Activated naive CD4-positive, alpha-beta T cell treated with anti-CD3 and anti-CD28 coated beads, Interleukin-2, amount 10 ng/mL, durations not matched to agents 7 days and 5 days (primary cell): ENCODE data around the gene RAB30.
A peak's percentile ranks its signal among the peaks of the same experiment; 100 is the strongest.
"Not testable (repeated sequence)": the region's sequence is repeated elsewhere in the genome, so short reads cannot be mapped to it uniquely, and the experiment has no call there.

ENCODE experiments used
- CTCF ChIA-PET: fragments of 350-600 bp; sonication (Branson Sonifier 250); formaldehyde crosslinking; loops from one replicate; lab custom pipeline; 2021; ENCODE audit warnings: antibody characterized with exemption; lab: Charles Lee
- DNase-seq: peaks from one replicate; pipeline ENCODE4 v3.0.0-alpha.2; 2020
- H3K27ac Mint-ChIP-seq: one replicate; pipeline ENCODE4 v1.8.0; 2021; ENCODE audit warnings: mild to moderate bottlenecking, moderate library complexity, mixed read lengths
- H3K27me3 Mint-ChIP-seq: one replicate; pipeline ENCODE4 v1.8.0; 2021; ENCODE audit warnings: mild to moderate bottlenecking, mixed read lengths
- H3K36me3 Mint-ChIP-seq: one replicate; pipeline ENCODE4 v1.8.0; 2021; ENCODE audit warnings: mixed read lengths
- H3K4me1 Mint-ChIP-seq: one replicate; pipeline ENCODE4 v1.8.0; 2021; ENCODE audit warnings: mixed read lengths
- H3K4me3 Mint-ChIP-seq: one replicate; pipeline ENCODE4 v1.8.0; 2021; ENCODE audit warnings: mild to moderate bottlenecking, moderate library complexity, mixed read lengths
- H3K9me3 Mint-ChIP-seq: one replicate; pipeline ENCODE4 v1.8.0; 2021; ENCODE audit warnings: mixed read lengths

Gene RAB30

DNA sequence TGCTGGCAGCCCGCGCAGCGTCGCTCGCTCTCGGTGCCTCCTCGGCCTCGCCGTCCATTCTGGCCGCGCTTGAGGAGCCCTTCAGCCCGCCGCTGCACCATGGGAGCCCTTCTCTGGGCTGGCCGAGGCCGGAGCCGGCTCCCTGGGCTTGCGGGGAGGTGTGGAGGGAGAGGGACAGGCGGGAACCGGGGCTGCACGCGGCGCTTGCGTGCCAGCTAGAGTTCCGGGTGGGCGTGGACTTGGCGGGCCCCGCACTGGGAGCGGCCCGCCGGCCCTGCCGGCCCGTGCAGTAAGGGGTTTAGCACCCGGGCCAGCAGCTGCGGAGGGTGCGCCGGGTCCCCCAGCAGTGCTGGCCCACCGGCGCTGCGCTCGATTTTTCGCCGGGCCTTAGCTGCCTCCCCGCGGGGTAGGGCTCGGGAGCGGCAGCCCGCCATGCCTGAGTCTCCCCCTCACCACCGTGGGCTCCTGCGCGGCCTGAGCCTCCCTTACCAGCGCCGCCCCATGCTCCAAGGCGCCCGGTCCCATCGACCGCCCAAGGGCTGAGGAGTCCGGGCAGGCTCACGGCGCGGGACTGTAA, 101.1 kb downstream of the RAB30 start:
- not testable (repeated sequence) for H3K27me3 Mint-ChIP-seq, H3K9me3 Mint-ChIP-seq
- peaks cover 42% of the 10 kb centered on the region for H3K4me1 Mint-ChIP-seq
- peak overlapping the region; percentile 72 for H3K4me3 Mint-ChIP-seq
- peaks cover 17% of the 10 kb centered on the region for H3K36me3 Mint-ChIP-seq
- CTCF ChIA-PET, result interaction anchor here (1.2 kb wide), 1 partner anchor 10 kb away, joined by 4 read pairs; no protein-coding TSS in a partner anchor
- H3K27ac Mint-ChIP-seq, result peak overlapping the region; percentile 91
- peak; percentile 56 for DNase-seq

- Mint-ChIP-seq H3K4me3 (peak overlapping the region; percentile 56), H3K4me1 (peaks cover 49% of the 10 kb centered on the region), H3K27ac (peak overlapping the region; percentile 58), H3K36me3 (peaks cover 21% of the 10 kb centered on the region), H3K27me3 (peaks cover 5% of the 10 kb centered on the region), H3K9me3 (peaks cover 5% of the 10 kb centered on the region)
- CTCF ChIA-PET, result no interaction called here
- DNase-seq, result no peak
These were observed 101.9 kb downstream of the RAB30 start for GRCh38 chr11:82969811-82970210.

GRCh38 chr11:82967381-82967780, 104.3 kb downstream of the RAB30 start:
- H3K27me3 Mint-ChIP-seq, result peaks cover 5% of the 10 kb centered on the region
- no peak overlapping the region for H3K27ac Mint-ChIP-seq
- H3K4me3 Mint-ChIP-seq, result no peak overlapping the region
- H3K36me3 Mint-ChIP-seq, result peaks cover 31% of the 10 kb centered on the region
- peaks cover 57% of the 10 kb centered on the region for H3K4me1 Mint-ChIP-seq
- no peak for DNase-seq
- CTCF ChIA-PET, result interaction anchor here (0.7 kb wide), 1 partner anchor 189 kb away, joined by 4 read pairs; no protein-coding TSS in a partner anchor
- peaks cover 12% of the 10 kb centered on the region for H3K9me3 Mint-ChIP-seq

- H3K4me3 Mint-ChIP-seq, CTCF ChIA-PET, H3K27me3 Mint-ChIP-seq, DNase-seq, H3K27ac Mint-ChIP-seq: not testable (repeated sequence)
- Mint-ChIP-seq H3K36me3 (peaks cover 35% of the 10 kb centered on the region), H3K4me1 (peaks cover 71% of the 10 kb centered on the region), H3K9me3 (peaks cover 20% of the 10 kb centered on the region)
These were observed 109.7 kb downstream of the RAB30 start for GRCh38 chr11:82962021-82962420.

GRCh38 chr11:82960779-82961143, 110.9 kb downstream of the RAB30 start:
- Mint-ChIP-seq H3K36me3 (peaks cover 42% of the 10 kb centered on the region), H3K4me1 (peaks cover 80% of the 10 kb centered on the region), H3K9me3 (peaks cover 30% of the 10 kb centered on the region), H3K27ac (peak overlapping the region; percentile 93), H3K27me3 (peaks cover 4% of the 10 kb centered on the region), H3K4me3 (peak overlapping the region; percentile 60)
- CTCF ChIA-PET, result interaction anchor here (0.9 to 1.8 kb wide), 3 partner anchors 10 to 35 kb away, joined by 4 to 8 read pairs (median 4); no protein-coding TSS in a partner anchor
- peak; percentile 21 for DNase-seq

DNA sequence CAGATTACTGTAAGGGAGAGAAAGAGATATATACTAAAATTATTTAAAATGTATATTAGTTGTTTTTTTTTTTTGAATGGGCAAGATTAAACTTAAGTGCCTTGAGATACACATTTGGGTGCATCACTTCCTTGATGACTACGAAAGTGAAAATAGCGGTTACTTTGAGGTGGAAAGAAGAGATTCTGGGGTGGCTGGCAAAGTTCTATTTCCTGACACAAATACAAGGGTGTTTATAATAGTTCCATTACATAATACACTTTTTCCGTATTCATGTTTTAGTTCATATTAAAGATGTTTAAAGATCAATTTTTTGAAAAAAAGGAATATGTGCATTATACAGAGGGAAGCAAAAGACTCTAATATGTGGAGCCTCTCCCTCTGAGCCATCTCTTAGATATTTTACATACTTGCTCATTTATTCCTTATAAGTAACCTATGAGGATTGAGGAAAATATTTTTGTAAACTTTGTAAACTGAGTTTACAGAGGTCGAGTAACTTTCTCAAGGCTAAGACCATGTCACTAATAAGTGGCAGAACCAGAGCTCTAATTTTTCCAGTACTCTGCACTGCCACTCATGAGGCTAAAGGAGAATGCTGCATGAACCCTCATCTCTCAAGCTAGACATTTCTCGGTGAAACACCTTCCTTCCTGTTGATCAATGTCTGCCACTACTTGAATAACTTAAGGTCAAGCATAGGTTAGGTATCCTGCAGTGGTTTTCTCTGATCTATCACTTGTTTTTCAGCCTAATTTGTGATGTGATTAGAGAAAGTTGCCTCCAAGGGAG, 111.5 kb downstream of the RAB30 start:
- no peaks in the 10 kb centered on the region for H3K27me3 Mint-ChIP-seq

GRCh38 chr11:82955736-82956453, 115.8 kb downstream of the RAB30 start:
- DNase-seq, result peak; percentile 90
- Mint-ChIP-seq H3K9me3 (peaks cover 63% of the 10 kb centered on the region), H3K4me3 (peak overlapping the region; percentile 24), H3K27ac (peak overlapping the region; percentile 91), H3K36me3 (peaks cover 64% of the 10 kb centered on the region), H3K4me1 (peaks cover 58% of the 10 kb centered on the region)
- H3K27me3 Mint-ChIP-seq, CTCF ChIA-PET: not testable (repeated sequence)

More for the DNA sequence above, 111.5 kb downstream of the RAB30 start:
- Mint-ChIP-seq H3K27ac (peak overlapping the region; percentile 93), H3K9me3 (peaks cover 34% of the 10 kb centered on the region), H3K4me1 (peaks cover 80% of the 10 kb centered on the region), H3K36me3 (peaks cover 45% of the 10 kb centered on the region), H3K4me3 (peak overlapping the region; percentile 60)
- peak; percentile 58 for DNase-seq
- CTCF ChIA-PET, result interaction anchor here (0.9 to 1.8 kb wide), 4 partner anchors 11 to 34 kb away, joined by 4 to 8 read pairs (median 4); no protein-coding TSS in a partner anchor

- peaks cover 47% of the 10 kb centered on the region for H3K9me3 Mint-ChIP-seq
- DNase-seq, CTCF ChIA-PET, H3K27me3 Mint-ChIP-seq, H3K4me1 Mint-ChIP-seq, H3K27ac Mint-ChIP-seq, H3K4me3 Mint-ChIP-seq: not testable (repeated sequence)
- H3K36me3 Mint-ChIP-seq, result peaks cover 47% of the 10 kb centered on the region
These were observed 121.2 kb downstream of the RAB30 start for GRCh38 chr11:82950502-82950901.

DNA sequence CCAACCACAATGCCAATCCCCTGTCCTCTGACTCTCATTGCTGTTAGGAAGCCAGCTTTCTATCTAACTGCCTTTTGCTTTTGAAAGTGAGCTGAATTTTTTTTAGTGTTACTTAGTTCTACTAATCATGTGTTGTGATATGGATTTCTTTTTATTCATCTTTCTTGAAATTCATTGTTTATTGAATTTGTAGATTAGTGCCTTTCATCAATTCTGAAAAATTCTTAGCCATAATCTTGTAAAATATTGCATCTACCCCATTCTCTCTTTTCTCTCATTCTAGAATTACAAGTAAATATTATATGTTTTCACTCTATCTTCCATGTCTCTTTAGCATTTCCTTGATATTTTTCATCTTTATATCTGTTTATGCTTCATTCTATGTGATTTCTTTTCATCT, 122.3 kb downstream of the RAB30 start:
- peaks cover 41% of the 10 kb centered on the region for H3K9me3 Mint-ChIP-seq
- peaks cover 3% of the 10 kb centered on the region for H3K27me3 Mint-ChIP-seq
- DNase-seq, result no peak
- no peak overlapping the region for H3K27ac Mint-ChIP-seq
- H3K4me1 Mint-ChIP-seq, result no peaks in the 10 kb centered on the region
- no peak overlapping the region for H3K4me3 Mint-ChIP-seq
- CTCF ChIA-PET, result no interaction called here
- H3K36me3 Mint-ChIP-seq, result peaks cover 40% of the 10 kb centered on the region

DNA sequence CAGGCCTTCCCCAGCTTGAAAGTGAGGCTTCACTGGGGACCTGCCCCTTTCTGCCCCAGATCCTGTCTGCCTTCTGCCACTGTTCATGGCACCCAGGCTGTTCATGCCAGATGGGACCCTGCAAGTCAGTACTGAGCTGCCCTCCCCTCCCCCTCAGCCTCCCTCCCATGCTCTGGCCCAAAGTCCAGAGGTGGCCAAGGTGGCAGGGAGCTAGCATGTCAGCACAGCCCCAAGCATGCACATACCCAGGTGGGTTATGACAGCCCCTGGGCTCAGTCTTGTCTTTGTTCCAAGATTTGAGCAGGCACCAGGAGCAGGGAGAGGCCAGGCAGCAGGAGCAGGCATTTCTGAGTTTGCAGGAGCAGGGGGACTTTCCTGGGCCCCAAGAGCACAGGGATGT, 126.0 kb downstream of the RAB30 start:
- Mint-ChIP-seq H3K4me3 (no peak overlapping the region), H3K9me3 (peaks cover 25% of the 10 kb centered on the region), H3K36me3 (peaks cover 29% of the 10 kb centered on the region), H3K4me1 (peaks cover 5% of the 10 kb centered on the region), H3K27ac (no peak overlapping the region), H3K27me3 (peaks cover 3% of the 10 kb centered on the region)
- DNase-seq, result no peak
- CTCF ChIA-PET, result no interaction called here

DNA sequence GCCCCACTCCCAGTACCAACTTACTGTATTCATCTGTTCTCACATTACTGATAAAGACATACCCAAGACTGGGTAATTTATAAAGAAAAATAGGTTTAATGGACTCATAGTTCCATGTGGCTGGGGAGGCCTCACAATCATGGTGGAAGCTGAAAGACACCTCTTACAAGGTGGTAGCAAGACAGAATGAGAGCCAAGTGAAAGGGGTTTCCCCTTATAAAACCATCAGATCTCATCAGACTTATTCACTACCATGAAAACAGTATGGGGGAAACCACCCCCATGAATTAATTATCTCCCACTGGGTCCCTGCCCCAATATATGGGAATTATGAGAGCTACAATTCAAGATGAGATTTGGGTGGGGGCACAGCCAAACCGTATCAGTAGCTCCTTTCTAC, 126.7 kb downstream of the RAB30 start:
- H3K27me3 Mint-ChIP-seq, CTCF ChIA-PET, DNase-seq, H3K27ac Mint-ChIP-seq, H3K4me3 Mint-ChIP-seq, H3K4me1 Mint-ChIP-seq: not testable (repeated sequence)
- Mint-ChIP-seq H3K9me3 (peaks cover 26% of the 10 kb centered on the region), H3K36me3 (peaks cover 33% of the 10 kb centered on the region)

DNA sequence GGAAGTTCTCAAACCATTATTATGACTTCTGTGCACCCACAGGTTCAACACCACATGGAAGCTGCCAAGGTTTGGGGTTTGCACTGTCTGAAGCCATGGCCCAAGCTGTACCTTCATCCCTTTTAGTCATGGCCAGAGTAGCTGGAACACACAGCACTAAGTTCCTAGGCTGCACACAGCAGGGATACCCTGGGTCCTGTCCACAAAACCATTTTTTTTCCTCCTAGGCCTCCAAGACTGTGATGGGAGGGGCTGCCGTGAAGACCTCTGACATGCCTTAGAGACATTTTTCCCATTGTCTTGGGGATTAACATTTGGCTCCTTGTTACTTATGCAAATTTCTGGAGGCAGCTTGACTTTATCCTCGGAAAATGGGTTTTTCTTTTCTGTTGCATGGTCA, 127.5 kb downstream of the RAB30 start:
- H3K36me3 Mint-ChIP-seq, result peaks cover 30% of the 10 kb centered on the region
- H3K4me1 Mint-ChIP-seq, result peaks cover 6% of the 10 kb centered on the region
- no peak overlapping the region for H3K27ac Mint-ChIP-seq
- DNase-seq, result no peak
- peaks cover 27% of the 10 kb centered on the region for H3K9me3 Mint-ChIP-seq
- no peak overlapping the region for H3K4me3 Mint-ChIP-seq
- peaks cover 3% of the 10 kb centered on the region for H3K27me3 Mint-ChIP-seq
- CTCF ChIA-PET, result no interaction called here

DNA sequence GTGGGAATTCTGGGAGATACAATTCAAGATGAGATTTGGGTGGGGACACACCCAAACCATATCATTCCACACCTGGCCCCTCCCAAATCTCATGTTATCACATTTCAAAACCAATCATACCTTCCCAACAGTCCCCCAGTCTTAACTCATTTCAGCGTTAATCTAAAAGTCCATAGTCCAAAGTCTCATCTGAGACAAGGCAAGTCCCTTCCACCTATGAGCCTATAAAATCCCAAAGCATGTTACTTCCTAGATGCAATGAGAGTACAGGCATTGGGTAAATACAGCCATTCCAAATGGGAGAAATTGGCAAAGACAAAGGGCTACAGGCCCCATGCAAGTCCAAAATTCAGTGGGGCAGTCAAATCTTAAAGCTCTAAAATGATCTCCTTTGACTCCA, 128.3 kb downstream of the RAB30 start:
- H3K4me3 Mint-ChIP-seq, H3K4me1 Mint-ChIP-seq, CTCF ChIA-PET, DNase-seq, H3K27me3 Mint-ChIP-seq, H3K27ac Mint-ChIP-seq: not testable (repeated sequence)
- H3K9me3 Mint-ChIP-seq, result peaks cover 27% of the 10 kb centered on the region
- H3K36me3 Mint-ChIP-seq, result peaks cover 32% of the 10 kb centered on the region

DNA sequence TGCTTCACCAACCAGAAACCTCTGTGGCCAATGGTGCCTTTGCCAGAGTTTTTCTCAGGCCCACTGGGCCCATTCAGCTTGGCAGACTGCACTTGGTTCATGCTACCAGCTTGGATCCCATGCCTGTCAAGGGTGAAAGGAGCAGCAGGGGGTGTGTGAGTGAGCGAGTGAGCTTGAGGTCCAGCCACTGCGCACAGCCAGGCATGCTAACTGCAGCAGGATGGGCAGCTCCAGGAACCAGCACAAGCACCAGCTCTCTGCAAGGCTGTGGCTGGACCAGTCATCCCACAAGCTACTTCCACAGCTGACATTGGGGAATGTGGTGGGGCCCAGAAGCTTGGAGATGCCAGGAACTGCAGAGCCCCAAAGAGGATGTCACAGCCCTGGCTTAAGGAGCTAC, 129.3 kb downstream of the RAB30 start:
- no peak for DNase-seq
- no peak overlapping the region for H3K4me3 Mint-ChIP-seq
- CTCF ChIA-PET, result interaction anchor here (0.7 to 2.3 kb wide), 3 partner anchors 12 to 307 kb away, joined by 3 to 10 read pairs (median 5); no protein-coding TSS in a partner anchor
- peaks cover 6% of the 10 kb centered on the region for H3K4me1 Mint-ChIP-seq
- peaks cover 32% of the 10 kb centered on the region for H3K36me3 Mint-ChIP-seq
- H3K9me3 Mint-ChIP-seq, result peaks cover 27% of the 10 kb centered on the region
- no peak overlapping the region for H3K27ac Mint-ChIP-seq
- H3K27me3 Mint-ChIP-seq, result peaks cover 3% of the 10 kb centered on the region
